ENCODE results near the gene DTNB.
A peak's percentile ranks its signal among the peaks of the same experiment; 100 is the strongest.

DTNB gene

DNA sequence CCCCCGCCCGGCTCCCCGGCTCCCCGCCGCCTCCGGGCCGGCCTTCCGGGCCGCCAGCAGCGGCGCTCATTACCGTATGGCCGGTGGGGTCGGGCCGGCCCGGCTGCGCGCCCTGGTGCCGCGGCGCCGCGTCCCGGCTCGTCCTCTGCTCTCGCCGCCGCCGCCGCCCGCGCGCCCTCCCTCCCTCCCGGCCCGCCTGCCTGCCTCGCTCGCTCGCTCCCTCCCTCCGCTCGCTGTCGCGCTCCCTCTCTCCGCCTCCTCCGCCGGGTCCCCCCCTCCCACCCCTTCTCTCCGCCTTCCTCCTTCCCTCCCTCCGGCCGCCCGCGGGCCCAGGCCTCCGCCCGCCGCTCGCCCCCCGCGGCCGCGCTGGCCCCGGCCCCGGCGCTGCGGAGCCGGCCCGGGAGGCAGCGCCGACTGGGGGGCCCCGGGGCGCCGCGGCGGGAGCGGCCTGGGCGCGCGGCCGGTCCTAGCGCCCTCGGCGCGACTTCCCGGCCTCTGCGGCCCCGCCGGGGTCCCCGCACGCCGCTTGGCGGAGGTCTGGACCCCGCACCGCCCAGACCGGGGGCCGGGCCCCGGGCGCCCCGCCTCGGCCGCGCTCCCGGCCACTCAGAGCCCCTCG lies 331.5 kb downstream of the DTNB start, which contains the start of gene DNMT3A:
Gene DNMT3A (minus strand): TSS at position 173 of the 619 bp plus-strand sequence. CDS start 27,941 bp downstream, outside the sequence.
- peak within 1 kb of the TSS; percentile 59 for H3K4me3 ChIP-seq (ENCODE audit: low read depth, low read length)
- DNase-seq (ENCODE audit: low read depth): no peak

DNA sequence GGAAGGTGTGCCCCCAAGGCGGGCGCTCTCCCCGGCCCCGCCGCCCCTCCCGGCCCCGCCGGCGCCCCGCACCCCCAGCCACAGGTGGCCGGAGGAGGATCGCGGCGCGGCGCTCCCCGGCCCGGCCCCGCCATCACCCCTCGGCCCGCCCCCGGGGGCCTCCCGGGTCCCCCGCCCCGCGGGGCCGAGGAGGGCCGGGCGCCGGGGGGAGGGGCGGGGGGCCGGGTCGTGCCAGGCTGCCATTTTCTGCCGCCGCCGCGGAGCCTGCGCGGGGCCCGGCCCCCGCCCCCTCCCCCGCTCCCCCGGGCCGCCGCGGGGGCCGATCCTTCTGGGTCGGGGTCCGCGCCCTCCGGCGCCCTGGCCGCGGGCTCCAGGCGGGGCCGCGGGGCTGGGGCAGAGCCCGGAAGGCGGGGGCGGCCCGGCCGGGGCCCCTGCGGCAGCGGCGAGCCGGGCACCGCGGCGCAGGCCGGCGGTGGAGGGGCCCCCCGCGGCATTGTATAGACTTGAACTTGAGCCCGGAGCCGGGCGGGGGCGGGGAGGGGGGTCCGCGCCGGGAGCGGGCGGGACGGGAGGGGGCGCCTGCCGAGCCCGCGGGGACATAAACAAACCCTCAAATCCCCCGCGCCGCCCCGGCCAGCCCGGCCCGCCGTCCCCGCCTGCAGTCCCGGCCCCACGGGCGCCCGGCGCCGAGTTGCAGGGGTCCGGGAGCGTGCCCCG lies 332.2 kb downstream of the DTNB start:
- H3K4me3 ChIP-seq (ENCODE audit: low read depth, low read length): peak overlapping the region; percentile 59
- DNase-seq (ENCODE audit: low read depth): no peak

DNA sequence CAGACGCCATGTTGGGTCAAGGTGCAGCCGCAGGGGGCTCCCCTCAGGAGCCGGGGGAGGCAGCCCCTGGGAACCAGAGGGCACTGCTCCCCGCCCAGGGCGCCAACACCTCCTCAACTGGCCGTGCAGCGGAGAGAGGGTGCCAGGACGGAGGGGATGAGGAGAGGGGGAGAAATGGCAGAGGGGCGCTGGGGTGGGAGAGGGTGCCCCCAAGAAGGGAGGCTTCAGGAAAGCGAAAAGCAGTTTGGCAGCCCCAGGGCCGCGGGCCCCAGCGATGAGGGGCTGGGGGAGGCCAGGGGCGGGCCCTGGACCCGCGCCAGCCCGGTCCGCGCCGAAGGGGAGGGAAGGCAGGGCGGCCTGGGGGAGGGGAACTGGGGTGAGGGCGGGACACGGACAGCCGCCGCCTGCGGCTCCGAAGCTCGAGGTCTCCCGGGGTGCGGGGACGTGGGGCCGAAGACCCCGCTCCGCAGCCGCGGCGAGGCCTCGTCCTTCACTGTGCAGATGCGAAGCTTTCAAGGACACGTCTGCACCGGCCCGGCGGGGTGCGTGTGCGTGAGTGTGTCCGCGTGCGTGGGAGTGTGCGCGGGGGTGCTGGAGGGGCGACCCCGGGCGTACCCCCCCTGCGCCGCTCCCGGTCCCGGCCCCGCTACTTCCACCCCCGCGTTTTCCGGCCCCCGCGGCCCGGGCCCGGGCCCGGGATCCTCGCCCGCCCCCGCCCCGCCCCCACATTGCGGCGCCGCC lies 333.0 kb downstream of the DTNB start:
- peak overlapping the region; percentile 59 for H3K4me3 ChIP-seq (ENCODE audit: low read depth, low read length)
- no peak for DNase-seq (ENCODE audit: low read depth)

DNA sequence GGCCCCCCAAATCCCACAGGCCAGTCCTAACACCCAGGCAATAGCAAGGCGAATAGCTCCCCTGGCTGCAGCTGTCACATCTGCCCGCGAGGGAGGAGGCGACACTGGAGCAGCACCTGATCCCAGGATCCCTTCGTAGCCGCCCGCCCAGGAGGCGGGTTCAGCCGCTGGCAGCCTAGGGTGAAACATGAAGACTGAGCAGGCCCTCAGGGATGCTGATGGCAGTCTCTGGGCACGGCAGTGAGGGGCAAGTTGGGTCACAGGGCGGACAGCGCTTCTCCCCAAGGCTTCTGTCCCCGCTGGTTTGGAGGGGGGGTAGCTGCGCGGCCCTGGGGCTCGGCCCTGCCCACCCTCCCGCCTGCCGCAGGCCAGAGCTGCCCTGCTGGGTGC lies 333.6 kb downstream of the DTNB start:
- no peak for DNase-seq (ENCODE audit: low read depth)
- peak overlapping the region; percentile 59 for H3K4me3 ChIP-seq (ENCODE audit: low read depth, low read length)

DNA sequence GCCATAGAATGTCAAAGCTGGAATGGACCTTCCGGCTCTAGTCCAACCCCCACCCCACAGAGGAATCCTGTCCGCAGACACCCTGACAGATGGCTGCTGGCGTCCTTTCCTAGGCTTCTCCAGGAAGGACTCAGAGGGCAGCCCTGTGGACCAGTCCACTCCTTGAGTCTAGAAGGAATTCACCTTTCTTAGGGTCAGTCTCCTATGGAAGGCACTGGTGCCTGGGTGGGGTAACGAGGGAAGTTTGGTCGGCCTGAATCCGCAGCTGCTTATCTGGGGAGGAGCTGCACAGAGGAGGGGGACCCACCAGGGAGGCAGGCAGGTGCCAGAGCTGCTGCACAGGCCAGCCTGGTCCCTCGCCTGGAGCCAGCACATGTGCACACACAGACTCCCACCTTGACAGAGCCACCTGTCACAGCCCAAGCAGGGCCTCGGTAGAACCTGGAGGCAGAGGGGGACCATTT lies 334.1 kb downstream of the DTNB start:
- no peak overlapping the region for H3K4me3 ChIP-seq (ENCODE audit: low read depth, low read length)
- DNase-seq (ENCODE audit: low read depth): no peak

DNA sequence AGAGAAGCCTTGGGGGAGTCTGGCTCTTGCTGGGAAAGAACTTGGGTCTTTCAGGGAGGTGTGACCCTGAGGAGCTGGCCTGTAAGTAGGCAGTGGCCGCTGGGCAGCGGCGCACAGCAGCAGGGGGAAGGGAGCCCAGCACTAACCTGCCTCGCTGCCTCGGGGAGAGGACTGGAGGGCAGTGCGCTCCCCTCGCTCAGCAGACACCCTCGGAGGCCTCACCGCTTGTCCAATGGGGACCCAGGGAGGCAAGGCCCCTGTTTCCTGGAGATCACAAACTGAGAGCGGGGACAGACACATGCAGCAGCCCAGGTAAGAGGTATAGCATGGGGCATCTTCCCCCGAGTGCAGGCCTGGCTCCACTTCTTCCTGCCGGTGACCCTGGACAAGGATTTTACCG lies 335.0 kb downstream of the DTNB start:
- H3K4me3 ChIP-seq (ENCODE audit: low read depth, low read length): no peak overlapping the region
- no peak for DNase-seq (ENCODE audit: low read depth)

DNA sequence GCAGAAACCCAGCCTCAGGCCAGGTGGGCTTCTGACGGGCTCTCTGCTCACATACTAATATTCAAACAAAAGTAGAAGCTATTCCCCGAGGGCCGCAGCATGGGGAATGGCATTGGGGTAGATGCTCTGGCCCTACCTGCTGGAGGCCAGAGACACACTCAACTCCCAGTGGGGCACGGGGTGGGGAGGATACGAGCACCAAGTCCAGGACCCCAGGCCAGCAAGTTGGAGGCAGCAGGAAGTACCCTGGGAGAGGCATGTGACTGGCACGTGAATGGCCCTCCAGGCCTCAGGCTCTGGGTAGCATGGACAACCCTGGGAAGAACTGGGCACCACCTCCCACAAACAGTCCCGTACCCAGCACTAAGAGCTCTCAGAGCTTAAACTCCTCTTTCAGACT lies 335.5 kb downstream of the DTNB start:
- H3K4me3 ChIP-seq (ENCODE audit: low read depth, low read length): no peak overlapping the region
- no peak for DNase-seq (ENCODE audit: low read depth)

DNA sequence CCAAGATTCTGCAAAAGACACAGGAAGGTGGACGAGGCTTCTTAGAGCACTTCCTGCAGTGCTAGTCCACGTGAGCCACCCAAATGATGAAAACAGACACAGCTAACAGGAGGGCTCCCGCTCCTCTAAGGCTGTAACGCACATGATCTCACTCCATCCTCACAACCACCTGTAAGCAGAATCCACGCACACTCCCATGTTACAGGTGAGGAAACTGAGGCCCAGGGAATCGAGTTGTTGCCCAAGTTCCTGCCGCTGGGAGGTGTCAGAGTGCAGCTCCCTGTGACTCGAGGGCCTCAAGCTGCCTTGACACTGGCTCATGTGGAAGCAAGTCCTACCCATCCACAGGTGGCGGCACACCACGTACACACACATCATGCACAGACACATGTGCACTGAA lies 336.1 kb downstream of the DTNB start:
- no peak for DNase-seq (ENCODE audit: low read depth)
- H3K4me3 ChIP-seq (ENCODE audit: low read depth, low read length): no peak overlapping the region

DNA sequence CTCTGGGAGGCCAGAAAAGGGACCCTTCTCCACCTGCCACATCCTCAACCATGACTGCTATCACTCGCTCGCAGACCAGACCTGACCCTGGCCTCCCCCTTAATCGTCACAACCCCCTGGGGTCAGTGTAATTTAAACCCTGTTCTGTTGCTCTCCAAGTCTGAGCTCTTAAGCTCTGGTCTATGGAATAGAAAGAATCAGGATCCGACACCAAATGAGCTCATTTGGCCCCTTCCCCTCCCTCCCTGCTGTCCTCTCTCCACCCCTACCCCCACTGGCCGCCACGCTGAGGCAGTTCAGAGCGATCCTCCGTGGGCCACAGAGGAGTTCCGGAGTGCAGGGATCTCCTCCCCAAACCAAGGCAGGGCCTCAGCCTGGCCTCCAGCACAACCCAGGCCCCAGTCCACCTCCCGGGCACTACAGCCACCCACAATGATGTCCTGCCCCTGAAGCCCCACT lies 337.0 kb downstream of the DTNB start:
- no peak for DNase-seq (ENCODE audit: low read depth)
- no peak overlapping the region for H3K4me3 ChIP-seq (ENCODE audit: low read depth, low read length)

DNA sequence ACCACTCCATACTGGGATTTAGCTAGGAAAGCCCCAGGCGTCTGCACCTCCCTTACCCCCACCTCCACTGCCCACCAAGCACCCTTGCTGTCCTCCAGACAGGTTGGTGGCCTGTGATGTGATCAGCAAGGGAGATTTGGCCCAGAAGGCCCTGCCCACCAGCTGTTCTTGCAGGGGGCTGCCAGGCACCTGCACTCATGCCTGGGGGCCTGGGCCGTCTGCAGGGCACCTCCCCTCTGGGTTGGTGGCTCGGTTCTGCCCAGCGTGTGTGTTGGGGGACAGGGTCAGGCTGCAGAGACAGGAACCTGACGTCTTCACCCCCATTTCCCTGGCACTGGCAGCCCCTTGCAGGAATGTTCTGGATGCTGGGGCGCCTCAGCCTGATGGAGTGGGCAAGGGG lies 337.4 kb downstream of the DTNB start:
- no peak for DNase-seq (ENCODE audit: low read depth)
- H3K4me3 ChIP-seq (ENCODE audit: low read depth, low read length): no peak overlapping the region

DNA sequence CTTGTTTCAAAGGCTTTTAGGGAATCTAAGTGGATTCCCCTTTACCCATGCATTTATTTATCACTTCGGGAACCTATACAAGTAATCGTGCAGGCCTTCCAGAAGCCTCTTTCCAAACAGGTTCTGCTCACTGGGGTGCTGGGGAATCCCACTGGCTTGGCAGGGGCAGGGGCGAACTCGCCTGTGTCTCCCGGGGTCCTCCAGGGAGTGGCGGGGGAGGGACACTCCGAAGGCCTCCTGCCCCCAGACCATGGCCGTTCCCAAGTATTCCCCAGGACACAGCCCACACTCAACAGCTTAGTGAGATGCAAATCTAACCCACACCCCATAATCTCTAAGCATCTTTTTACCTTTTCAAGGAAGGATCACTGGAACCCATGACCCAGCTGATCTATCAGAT lies 338.2 kb downstream of the DTNB start:
- no peak overlapping the region for H3K4me3 ChIP-seq (ENCODE audit: low read depth, low read length)
- DNase-seq (ENCODE audit: low read depth): no peak

DNA sequence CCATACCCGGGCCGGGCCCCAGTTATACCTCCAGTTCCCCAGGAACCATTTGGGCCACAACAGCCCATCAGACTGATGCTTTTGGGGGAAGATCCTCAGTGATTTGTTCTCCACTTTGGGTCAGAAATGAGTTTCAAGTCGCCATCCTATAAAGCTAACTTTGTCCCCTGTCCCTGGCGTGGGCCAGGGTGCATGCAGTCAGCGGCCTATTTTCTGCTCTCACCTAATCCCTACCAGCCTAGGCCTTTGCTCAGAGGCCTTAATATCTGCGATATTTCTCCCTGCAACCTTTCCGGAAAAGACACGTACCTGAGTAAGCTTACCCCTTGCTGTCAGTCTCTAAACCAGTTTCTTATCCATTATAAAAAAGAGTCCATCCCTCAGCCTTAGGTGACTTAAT lies 338.9 kb downstream of the DTNB start:
- no peak overlapping the region for H3K4me3 ChIP-seq (ENCODE audit: low read depth, low read length)
- DNase-seq (ENCODE audit: low read depth): no peak

DNA sequence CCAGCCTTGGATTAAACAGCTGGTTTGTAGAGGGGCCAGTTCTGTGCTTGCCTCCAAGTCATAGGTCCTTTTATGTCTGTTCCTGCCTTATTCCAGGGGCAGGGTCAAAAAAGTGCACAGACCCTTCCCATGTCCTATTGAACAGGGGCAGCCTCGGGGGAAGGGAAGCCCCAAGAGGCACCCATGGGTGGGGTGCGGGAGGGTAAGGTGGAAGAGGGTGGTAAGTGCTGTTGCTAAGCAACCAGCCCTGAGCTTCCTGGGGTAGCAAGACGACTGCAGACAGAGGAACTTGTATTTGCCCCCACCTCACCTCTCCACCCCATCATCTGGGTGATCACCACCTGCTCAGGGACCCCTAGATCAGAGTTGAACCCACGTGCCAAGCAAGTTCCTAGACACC lies 339.4 kb downstream of the DTNB start:
- DNase-seq (ENCODE audit: low read depth): no peak
- no peak overlapping the region for H3K4me3 ChIP-seq (ENCODE audit: low read depth, low read length)

DNA sequence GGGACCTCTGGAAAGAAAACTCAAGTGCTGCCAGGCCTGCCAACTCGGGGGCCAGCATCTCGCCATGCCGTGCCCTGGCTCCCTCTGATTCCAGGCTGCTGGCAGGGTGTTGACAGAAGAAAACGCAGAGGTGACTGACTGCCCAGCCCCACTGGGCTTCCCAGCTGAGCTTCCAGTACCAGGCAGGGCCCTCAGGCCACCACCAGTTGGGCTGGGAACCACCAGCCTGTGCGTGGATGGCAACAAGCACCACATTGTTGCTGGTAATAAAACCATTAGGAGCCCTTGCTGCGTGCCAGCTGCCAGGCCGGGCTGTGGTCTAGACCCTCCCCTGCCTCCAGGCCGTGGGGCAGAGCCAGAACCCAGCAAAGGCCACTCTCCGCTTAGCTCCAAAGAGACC lies 340.8 kb downstream of the DTNB start:
- H3K4me3 ChIP-seq (ENCODE audit: low read depth, low read length): no peak overlapping the region
- DNase-seq (ENCODE audit: low read depth): no peak

DNA sequence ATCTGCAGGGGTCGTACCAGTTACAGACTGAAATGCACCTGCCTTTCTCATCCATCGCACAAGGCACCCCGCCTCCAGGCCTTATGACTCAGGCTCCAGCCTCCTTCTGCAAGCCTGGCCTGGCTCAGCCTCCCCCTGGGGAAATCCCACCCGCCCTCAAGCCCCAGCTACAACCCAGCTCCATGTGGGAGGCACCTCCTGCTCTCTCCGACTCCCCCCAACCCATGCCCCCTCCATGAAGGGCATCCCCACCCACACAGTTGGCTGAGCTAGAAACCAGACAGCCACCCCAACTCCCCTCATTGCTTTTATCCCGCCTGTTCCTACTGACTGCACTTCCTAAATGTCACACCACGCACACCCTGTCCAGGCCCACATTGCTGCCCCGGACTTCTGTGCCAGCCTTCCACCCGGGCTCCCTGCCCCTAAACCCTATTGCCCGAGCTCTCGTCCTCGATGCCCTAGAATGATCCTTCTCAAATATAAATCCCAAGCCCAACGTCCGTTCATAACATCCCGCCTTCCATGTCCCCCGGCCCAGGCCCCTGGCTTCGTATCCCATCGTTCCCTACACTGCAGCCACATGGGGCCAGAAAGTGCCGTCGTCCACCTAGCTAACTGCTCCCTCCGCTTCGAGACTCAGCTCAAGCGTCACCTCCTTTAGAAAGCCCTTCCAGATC lies 341.6 kb downstream of the DTNB start:
- no peak for DNase-seq (ENCODE audit: low read depth)
- H3K4me3 ChIP-seq (ENCODE audit: low read depth, low read length): no peak overlapping the region

DNA sequence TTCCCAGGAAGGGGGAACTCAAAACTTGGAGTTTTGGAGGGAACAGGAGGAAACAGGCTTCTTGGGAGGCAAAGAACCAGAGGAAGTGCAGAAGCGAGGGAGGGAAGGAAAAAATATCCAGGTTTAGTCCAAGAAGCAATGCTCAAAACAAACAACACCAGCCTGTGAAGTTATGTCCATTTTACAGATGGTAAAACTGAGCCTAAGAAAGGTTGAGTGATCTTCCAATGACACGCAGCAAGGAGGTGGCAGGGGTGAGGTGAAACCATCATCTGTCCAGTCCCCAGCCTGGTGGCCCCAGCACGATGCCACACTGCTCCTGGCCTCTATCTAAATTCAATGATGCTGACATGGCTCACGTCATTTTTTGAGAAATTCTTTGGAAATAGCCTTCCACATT lies 342.4 kb downstream of the DTNB start:
- DNase-seq (ENCODE audit: low read depth): no peak
- no peak overlapping the region for H3K4me3 ChIP-seq (ENCODE audit: low read depth, low read length)

DNA sequence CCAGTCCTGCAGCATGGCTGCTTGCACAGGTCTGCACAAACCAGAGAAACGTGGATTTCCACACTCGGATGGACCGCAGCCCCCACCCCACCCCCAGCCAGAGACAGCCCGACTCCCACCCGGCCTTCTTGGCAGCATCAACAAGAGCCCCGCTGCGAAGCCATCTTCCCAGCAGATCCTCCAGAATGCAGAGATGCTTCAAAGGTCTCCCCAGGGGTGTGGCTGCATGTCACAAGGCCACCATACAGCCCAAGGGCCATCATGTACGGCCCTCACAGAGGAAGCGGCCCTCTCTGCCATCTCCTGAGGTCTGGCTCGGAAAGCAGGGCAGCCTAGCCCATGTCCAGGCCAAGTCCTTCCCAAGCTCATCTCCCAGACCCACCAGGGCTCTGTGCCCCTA lies 343.1 kb downstream of the DTNB start:
- no peak overlapping the region for H3K4me3 ChIP-seq (ENCODE audit: low read depth, low read length)
- DNase-seq (ENCODE audit: low read depth): no peak

DNA sequence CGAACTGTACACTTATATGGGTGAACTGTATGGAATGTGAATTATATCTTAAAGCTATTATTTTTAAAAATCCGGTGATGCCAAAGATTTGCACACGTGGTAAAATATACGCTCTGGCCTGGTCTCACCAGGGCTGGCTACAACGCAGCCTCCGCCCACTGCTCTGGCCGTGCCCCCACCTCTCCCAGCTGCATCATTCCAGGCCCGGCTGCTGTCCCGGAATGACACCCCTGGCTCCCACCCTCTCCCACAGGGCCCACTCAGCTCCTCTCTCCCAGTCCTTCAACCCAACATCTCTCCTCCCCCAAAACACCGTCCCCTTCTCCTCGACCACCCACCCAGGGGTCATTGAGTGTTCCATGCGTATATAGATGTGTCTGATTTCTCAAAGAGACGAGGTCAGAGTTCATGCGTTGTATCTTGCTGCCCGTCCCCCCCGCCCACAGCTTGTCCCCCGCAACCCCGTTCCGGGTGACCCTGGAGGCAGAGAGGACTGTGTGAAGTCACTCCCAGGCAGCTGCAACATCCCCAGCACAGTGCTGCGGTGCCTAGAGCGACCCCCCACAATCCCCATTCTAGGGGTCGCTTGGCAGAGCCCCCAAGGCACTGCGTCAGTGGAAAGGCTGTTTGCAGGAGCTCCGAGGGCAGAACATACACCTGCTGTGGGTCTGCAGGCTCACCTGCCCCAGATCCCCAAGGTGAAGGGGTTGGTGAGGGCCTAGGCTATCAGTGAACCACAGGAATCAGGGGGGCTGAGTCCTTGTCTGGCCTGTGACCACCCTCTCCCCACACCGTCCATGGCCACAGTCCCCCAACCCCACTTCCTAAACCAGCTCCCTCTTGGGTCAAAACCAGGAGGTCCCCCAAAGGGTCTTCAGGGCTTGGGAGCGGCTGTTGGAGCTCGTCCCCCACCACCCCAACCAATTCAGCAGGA lies 345.0 kb downstream of the DTNB start:
- H3K4me3 ChIP-seq (ENCODE audit: low read depth, low read length): no peak overlapping the region
- no peak for DNase-seq (ENCODE audit: low read depth)

All from skeletal muscle cell (primary cell).